IPS DF 19.7 (cell line): ENCODE measurements around the gene XPNPEP3.
"Not testable (repeated sequence)": the region's sequence is repeated elsewhere in the genome, so short reads cannot be mapped to it uniquely, and the experiment has no call there.

Source experiments
- DNase-seq: peaks from one replicate; pipeline ENCODE4 v3.0.0-alpha.2; 2013; ENCODE audit warnings: low read depth, low spot score

Gene XPNPEP3

GRCh38 chr22:40856513-40857308 lies at the start of gene XPNPEP3, which contains the start of gene ST13:
XPNPEP3 (plus strand) TSS chr22:40857148; CDS start chr22:40857182, 34 bp downstream.
ST13 (minus strand) TSS chr22:40856639; CDS start chr22:40856540, 99 bp downstream.
- peak; percentile 86 for DNase-seq

GRCh38 chr22:40808018-40808841 lies 48.7 kb upstream of the XPNPEP3 start:
- no peak for DNase-seq

- DNase-seq, result no peak
Measured at GRCh38 chr22:40813912-40814315, 43.0 kb upstream of the XPNPEP3 start.

GRCh38 chr22:40817737-40818136 lies 39.2 kb upstream of the XPNPEP3 start:
- DNase-seq, result no peak

- DNase-seq, result no peak
Measured at GRCh38 chr22:40818192-40818746, 38.7 kb upstream of the XPNPEP3 start.

GRCh38 chr22:40818747-40819598 lies 38.0 kb upstream of the XPNPEP3 start, which contains the start of gene SLC25A17:
SLC25A17 (minus strand) TSS chr22:40819346; CDS start chr22:40819248, 98 bp downstream.
- DNase-seq, result peak; percentile 45

- no peak for DNase-seq
Measured at GRCh38 chr22:40819599-40820140, 37.3 kb upstream of the XPNPEP3 start.

GRCh38 chr22:40823426-40823825 lies 33.5 kb upstream of the XPNPEP3 start:
- DNase-seq, result no peak

- not testable (repeated sequence) for DNase-seq
Measured at GRCh38 chr22:40826292-40826691, 30.7 kb upstream of the XPNPEP3 start.

GRCh38 chr22:40826984-40827741 lies 29.8 kb upstream of the XPNPEP3 start:
- no peak for DNase-seq

- no peak for DNase-seq
Measured at GRCh38 chr22:40829131-40829530, 27.8 kb upstream of the XPNPEP3 start.

- no peak for DNase-seq
Measured at GRCh38 chr22:40834619-40835018, 22.3 kb upstream of the XPNPEP3 start.

- no peak for DNase-seq
Measured at GRCh38 chr22:40838486-40838885, 18.5 kb upstream of the XPNPEP3 start.

- no peak for DNase-seq
Measured at GRCh38 chr22:40844951-40845350, 12.0 kb upstream of the XPNPEP3 start.

GRCh38 chr22:40845816-40846215 lies 11.1 kb upstream of the XPNPEP3 start:
- DNase-seq, result not testable (repeated sequence)

- no peak for DNase-seq
Measured at GRCh38 chr22:40853333-40853732, 3.6 kb upstream of the XPNPEP3 start.

- no peak for DNase-seq
Measured at GRCh38 chr22:40853961-40854360, 3.0 kb upstream of the XPNPEP3 start.

GRCh38 chr22:40855071-40855978 lies 1.6 kb upstream of the XPNPEP3 start:
- no peak for DNase-seq

GRCh38 chr22:40855979-40856512 lies 902 bp upstream of the XPNPEP3 start:
- no peak for DNase-seq
